ENCODE results near the gene CARMIL3.
"Not testable (repeated sequence)": the region's sequence is repeated elsewhere in the genome, so short reads cannot be mapped to it uniquely, and the experiment has no call there.

CARMIL3 gene

DNA sequence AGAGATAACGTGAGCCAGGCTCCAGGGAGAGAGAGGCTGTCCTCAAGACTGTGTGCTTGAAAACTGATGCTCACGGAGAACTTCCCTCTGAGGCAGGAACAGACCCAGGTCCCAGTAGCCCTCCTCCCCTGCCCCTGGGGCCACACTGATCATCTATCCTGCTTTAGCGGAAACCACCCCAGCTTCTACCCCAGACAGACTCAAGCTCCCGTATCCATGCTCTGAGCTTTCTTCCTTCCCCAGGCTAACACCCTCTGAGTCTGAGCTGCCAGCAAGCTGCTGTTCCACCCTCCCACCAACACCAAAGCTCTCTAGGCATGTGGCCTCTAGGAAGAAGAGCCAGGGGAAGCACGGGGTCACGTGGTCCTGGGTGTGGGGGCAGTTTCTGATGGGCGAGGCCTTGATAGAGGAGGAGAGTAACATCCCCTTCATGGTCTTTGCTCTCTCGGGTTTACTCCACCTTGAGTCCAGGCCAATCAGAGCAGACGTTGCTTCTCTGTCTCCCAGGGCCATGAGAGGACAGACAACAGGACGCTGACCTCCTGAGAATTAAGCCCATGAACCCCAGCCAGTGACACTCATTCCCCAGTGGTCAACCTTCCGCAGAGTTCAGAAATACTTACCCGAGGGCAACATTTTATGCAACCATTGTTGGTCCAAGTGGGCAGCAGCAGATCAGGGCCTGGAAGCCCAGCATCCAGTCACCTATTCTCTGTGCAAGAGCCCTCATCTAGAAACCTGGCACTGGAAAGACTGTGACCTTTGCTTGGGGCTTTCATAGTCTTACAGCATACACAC lies 43.7 kb downstream of the CARMIL3 start:
- peak; percentile 30 for DNase-seq

DNA sequence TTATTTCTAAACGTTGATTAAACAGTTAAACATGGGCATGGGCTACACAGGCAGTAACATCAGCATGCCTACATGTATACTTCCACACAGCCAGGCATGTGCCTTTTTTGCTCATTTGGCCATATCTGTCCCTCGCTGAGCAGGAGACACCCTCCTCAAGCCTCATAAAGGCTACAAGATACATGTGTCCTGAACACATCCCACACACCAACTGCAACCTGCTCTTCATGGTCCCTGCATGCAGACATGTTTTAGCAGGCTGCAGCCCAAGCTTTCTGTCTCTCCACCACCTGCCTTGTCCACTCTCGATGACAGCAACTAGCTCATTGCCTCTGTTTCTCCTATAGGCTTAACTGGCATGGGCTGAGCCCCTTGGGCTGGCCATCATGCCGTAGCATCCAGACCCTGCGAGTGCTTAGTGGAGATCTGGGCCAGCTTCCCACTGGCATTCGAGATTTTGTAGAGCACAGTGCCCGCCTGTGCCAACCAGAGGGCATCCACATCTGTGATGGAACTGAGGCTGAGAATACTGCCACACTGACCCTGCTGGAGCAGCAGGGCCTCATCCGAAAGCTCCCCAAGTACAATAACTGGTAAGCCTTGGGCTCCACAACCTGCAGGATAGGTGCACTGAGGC lies 44.9 kb downstream of the CARMIL3 start:
- no peak for DNase-seq

DNA sequence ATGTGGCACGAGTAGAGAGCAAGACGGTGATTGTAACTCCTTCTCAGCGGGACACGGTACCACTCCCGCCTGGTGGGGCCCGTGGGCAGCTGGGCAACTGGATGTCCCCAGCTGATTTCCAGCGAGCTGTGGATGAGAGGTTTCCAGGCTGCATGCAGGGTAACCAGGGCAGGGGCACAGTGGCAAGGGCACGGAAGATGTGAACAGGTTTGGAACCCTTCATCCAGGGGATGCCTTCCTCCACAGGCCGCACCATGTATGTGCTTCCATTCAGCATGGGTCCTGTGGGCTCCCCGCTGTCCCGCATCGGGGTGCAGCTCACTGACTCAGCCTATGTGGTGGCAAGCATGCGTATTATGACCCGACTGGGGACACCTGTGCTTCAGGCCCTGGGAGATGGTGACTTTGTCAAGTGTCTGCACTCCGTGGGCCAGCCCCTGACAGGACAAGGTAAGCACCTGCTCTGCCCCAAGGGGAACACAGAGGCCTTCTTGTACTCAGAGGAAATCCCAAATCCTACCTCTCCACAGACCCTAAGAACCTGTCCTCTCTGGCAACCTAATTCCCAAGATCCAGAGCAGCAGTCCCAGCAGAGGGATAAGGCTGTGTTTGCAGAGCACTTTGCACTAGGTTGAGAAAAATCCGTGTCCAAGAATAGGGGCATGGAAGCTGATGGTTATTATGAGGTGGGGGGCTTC lies 46.6 kb downstream of the CARMIL3 start:
- no peak for DNase-seq

DNA sequence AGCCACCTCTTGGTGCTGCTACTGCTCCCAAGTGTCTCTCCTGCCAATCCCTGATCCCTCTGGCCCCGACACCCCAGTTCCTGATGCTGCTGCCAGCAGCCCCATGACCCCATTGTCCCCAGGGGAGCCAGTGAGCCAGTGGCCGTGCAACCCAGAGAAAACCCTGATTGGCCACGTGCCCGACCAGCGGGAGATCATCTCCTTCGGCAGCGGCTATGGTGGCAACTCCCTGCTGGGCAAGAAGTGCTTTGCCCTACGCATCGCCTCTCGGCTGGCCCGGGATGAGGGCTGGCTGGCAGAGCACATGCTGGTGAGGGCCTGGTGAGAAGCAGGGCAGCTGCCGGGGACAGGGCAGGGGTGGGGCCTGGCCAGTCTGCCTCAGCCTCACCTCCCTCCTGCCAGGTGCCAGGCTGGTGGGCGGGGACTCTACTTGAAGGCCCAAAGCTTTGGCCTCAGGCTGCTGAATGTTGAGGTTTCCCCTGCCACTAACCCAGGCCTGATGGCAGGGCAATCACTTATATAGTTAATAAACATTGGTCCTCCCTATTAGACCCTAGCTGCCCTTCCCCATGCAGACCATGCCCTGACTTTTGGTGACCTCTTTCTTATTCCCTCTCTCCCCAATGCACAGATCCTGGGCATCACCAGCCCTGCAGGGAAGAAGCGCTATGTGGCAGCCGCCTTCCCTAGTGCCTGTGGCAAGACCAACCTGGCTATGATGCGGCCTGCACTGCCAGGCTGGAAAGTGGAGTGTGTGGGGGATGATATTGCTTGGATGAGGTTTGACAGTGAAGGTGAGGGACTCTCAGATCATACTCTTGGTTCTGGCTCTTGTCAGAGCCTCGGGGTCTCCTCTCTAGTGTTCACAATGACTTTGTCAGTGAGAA lies 47.4 kb downstream of the CARMIL3 start:
- DNase-seq = peak; percentile 53

DNA sequence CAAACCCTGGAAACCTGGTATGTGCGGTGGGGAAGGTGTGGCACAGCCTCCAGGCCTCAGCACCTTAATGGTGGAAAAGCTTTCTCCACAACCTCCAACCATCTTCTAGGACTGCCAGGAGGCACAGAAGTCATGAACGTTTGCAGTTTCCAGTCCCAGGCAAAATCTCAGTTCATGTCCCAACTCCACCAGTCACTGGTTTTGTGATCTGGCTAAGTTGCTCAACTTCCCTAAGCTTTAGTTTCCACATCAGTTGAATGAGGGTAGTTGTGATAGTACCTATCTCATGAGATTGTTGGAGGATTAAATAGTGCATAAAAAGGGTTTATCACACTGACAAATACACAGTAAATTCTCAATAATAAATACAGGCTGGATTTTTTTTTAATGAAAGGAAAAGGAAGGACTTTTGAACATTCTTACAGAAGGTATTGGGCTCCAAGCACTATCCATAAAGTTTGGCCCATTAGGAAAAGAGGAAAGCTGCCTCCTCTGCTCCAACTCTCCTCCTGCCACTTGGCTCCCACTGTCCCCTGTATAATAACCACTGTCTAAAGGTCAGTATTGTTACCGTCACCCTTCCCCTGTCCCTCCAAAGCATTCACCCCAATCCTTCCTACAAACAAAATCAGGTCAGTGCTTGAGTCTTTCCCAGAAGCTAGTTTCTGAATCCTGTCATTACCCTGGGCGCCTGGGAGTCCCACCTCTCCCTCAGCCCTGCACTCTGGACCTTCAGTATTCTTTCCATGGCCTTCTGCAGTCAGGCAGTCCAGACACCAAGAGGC lies 48.6 kb downstream of the CARMIL3 start:
- DNase-seq = no peak

DNA sequence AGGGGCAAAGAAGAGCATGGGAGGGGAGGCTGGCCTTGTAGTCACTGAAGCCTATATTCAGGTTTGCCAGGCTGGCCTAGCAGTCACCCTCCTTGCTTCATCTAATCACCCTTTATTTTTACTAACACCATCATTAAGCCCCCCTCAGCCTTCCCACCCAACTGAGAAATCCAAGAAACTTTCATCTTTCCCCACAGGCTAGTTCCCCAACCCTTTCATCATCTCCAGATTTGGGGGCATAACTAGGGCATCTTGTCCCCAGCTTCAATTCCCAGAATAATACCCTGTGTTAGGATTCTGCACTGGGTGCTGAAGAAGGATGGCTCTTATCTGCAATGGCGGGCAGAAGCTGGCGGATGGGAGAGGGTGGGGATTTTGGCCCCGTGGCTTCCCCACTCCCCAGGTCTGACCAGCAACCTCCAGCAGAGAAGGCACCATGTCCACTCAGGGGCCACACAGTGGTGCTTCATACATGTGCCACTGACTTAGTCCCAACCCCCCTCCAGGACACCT lies 49.2 kb downstream of the CARMIL3 start:
- no peak for DNase-seq

DNA sequence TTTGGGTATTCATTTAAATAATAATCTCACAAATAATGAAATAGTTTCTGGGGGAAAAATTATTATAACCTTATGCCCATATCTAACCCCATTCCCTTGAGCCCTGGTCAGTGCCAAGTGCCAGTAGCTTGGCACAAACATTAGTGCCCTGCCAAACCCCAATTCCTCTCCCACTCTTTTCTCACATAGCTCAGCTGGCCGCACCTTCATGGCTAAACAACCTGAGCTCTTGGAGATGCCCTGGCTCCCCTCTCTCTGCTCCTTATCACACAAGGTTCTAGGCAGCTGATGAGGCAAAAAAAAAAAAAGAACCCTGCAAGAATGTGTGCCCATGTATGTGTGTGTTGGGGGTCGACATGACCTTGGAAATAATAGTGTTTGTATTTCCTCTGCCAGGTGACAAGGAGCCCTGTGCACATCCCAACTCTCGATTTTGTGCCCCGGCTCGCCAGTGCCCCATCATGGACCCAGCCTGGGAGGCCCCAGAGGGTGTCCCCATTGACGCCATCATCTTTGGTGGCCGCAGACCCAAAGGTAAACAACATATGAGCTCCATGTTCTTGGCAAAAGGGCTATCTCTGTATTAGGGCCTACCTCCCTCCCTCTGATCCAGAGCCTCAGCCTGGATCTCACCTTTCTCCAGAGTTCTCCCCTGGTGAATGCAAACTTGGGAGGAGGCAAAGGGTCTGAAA lies 50.7 kb downstream of the CARMIL3 start:
- no peak for DNase-seq

DNA sequence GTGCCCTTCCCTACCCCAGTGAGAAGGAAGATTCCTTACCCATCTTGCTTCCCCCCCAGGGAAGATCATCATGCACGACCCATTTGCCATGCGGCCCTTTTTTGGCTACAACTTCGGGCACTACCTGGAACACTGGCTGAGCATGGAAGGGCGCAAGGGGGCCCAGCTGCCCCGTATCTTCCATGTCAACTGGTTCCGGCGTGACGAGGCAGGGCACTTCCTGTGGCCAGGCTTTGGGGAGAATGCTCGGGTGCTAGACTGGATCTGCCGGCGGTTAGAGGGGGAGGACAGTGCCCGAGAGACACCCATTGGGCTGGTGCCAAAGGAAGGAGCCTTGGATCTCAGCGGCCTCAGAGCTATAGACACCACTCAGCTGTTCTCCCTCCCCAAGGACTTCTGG lies 51.6 kb downstream of the CARMIL3 start:
- DNase-seq = no peak

DNA sequence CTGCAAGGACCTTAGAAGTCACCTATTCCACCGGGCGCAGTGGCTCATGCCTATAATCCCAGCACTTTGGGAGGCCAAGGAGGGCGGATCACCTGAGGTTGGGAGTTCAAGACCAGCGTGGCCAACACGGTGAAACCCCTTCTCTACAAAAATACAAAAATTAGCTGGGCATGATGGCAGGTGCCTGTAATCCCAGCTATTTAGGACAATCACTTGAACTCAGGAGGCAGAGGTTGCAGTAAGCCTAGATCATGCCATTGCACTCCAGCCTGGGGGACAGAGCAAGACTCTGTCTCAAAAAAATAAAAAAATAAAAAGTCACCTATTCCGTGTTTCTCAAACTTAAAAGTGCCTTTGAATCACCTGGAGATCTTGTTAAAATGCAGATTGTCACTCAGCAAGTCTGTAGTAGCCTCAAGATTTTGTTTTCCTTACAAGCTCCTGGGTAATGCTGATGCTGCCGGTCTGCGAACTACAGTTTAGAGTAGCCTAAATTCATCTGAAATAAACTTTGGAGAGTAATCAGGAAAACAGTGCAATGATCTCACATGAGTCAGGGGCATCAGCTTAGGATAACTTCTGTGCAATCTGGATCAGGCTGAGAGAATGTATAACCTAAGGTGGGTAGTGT lies 53.9 kb downstream of the CARMIL3 start:
- not testable (repeated sequence) for DNase-seq

DNA sequence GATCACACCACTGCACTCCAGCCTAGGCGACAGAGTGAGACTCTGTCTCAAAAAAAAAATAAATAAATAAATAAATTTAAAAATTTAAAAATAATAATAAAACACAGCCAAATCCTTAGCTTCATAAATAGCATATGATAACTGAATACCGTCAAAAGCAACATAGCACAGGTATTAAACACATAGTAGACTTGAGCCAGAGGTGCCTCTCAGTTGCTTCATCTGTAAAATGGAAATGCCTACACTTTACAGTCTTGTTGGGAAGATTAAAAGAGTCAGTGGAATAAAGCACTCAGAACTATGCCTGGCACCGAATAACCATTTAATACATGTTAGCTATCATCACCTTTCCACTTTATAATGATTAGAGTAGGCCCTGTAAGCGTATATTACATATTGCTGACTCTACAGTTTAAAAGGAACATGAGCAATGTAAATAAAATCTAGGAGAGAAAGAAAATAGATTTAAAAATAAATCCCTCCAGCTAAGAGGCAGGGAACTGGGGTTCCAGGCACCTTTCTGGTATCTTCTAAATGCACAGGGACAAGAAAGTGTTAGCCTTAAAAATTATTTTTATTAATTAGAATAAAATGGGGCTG lies 55.0 kb downstream of the CARMIL3 start:
- DNase-seq = no peak

DNA sequence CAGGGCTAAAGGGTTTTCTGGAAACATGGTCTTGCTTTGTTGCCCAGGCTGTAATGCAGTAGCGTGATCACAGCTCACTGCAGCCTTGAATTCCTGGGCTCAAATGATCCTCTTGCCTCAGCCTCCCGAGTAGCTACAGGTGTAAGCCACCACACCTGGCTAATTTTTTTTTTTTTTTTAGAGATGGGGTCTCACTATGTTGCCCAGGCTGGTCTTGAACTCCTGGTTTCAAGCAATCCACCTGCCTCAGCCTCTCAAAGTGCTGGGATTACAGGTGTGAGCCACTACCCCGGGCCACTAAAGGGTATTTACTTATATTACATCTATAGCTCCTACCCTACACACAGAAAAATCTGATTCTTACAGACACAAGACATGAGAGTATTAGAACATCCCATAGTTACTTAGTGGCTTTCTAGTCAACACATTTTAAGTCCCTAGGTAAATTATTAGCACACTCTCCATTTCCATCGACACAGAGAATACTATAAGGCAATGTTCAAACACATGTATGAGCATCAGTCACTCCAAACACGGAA lies 56.6 kb downstream of the CARMIL3 start:
- DNase-seq = no peak

DNA sequence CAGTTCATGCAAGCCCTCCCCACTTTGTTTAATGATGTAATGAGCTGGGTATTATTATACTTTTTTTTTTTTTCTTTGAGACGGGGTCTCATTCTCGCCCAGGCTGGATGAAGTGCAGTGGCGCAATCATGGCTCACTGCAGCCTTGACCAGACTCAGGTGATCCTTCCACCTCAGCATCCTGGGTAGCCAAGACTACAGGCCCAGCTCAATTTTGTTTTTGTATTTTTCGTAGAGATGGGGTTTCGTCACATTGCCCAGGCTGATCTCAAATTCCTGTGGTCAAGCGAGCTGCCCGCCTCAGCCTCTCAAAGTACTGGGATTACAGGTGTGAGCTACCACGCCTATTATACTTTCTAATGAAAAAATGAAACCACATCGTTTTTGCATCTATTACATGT lies 58.3 kb downstream of the CARMIL3 start:
- DNase-seq = no peak

DNA sequence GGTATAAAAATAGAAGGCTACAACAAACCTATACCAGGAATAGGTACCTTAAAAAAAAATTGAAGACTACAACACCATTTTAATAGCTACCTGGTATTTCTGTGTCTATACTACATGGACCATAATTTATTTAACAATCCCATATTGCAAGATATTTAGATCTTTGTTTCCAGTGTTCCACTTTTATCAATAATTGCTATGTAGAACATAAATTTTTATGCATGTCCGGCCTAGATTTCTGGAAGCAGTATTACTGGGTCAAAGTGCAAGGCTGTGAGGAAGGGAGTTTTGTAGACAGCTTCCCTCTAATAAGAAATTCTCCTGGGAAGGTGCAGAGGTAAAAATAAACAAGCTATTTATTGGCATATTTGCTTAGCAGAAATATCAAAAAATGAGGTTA lies 58.7 kb downstream of the CARMIL3 start:
- no peak for DNase-seq

DNA sequence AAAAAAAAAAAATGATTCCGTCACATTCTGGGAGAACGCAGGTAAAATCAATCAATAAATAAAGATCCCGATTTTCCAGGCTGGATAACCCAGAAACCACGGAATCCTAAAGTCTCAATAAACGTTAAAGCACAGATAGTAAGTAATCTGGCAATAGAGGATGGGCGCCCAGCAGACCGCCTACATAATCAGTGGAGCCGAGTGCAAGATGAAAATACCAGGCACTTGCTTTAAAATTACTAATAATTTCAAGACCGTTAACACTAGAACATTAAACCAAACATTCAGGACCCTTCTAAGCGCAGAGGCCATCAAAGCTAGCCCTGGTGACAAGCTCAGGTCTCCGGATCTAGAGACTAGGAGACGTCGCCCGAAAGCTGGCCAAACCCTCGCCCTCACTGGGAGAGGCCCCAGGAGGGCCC lies 61.6 kb downstream of the CARMIL3 start:
- DNase-seq = no peak

DNA sequence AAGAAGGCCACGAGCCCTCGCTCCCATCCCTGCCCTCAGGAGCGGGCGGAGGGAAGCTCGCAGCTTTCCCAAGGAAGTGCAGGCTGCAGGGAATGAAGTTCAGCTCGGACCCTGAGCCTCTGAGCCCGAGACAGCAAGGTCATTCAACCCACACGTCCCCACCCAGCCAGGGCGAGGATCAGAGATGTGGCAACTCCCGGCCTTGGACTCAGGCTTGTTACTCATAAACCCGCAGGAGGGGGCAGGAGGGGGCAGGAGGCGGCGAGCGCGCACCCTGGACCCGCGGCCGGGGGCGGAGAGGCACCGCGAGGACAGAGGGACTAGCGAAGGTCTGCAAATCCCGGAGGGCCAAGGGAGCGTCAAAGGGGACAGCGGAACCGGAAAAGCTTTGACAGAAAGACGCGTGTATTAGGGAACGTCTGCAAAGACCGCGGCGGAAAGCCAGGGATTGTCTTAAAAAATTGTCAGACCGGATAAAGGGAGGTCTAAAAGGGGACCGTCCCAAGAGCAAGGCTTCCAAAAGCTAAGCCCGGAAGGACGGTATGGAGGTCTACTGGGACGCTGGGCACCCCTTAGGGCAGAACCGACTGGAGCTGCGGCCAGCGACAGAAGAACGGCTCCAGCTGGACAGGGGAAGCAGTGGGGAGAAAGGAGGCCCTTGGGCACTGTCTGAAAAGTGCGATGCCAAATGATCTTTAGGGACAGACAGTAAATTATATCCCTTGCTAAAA lies 62.2 kb downstream of the CARMIL3 start:
- DNase-seq = peak; percentile 92

DNA sequence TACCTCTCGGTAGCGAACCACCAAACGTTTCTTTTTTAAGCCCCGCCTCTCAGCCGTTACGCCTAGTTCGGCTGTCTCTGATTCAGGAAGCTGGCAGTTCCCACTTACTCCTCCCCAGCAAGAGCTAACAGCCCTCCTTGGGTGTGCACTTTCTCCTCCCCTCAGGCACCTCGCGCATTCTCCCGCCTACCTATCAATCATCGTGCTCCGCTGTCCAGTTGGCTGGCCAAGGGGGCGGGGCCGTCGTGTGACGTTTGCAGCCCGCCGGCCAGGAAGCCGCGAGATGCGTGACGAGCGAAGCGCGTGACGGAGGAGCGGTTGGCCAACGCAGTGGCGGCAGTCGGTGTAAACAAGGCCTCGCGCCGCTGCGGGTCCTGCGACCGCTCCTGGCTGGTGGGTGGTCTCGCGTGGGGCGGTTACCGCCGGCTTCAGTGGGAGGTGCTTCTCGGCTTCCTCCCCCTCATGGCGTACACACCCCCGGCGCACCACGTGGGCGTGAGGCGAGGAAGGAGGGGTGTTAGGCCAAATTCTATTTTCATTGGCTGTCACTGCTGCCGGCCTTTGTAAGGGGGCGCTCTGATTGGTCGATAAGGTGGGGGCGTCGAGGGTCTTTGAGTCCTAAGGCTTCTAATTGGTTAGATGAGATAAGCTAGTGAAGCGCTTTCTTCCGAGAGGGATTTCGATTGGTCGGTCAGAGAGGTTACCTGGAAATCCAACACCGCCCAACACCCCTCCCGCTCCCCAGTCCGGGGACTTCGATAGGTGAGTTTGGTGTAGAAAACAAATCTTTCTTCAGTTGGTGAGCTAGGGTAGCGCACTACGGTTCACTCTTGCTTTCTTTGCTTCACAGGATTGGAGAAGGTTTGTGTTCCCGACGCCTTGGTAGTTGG lies 63.0 kb downstream of the CARMIL3 start, which contains the start of the genes DCAF11 and NRL:
Gene DCAF11 (plus strand): TSS at position 246 of the 890 bp plus-strand sequence. CDS start 818 bp downstream, outside the sequence.
Gene NRL (minus strand): TSS at position 418 of the 890 bp plus-strand sequence. CDS start 32,101 bp downstream, outside the sequence.
- DNase-seq = peak; percentile 100

DNA sequence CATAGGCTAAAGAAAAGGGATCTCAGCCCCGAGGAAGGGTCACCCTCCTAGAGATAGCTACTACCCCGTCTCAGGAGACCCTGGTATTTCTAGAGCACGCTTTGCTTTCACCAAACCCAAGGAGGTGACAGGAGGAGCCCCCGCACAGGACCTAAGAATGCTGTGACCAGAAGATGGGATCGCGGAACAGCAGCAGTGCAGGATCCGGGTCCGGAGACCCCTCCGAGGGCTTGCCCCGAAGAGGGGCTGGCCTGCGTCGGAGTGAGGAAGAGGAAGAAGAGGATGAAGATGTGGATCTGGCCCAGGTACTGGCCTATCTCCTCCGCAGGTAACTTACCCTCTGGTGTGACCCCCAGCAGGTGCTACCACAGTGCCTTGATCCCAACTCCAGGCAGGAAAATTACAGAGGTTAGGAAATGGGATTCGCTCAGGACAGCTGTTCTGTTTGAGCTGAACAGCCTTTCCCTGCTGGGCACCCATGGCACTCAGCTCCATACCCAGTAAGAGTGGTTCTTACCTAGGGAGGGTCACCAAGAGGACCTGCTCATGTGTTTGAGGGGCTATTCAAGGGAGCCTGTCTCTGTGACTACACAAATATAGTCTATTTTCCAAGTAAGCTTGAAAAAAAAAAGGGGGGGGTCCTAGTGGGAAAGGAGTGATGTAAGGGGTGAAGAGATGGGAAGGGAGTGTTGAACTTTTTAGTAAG lies 63.8 kb downstream of the CARMIL3 start:
- DNase-seq = peak; percentile 46
